Dermis blood vessel endothelial cell (primary cell): ENCODE data around the gene ZNF19. TPM values are rescaled to one million over a fixed set of nuclear protein-coding genes. Genes with fewer than 3 reads are reported as not detected.

Experiments used
- DNase-seq: peaks from one replicate; pipeline ENCODE4 v3.0.0; 2010
- total RNA-seq: library from RNA; depleted of rRNA; stranded (reverse); fragments of >200 nt; gene quantifications from 2 replicates; pipeline ENCODE4 v1.2.3, GENCODE V29; 2014

Gene ZNF19
- total RNA-seq, 1 donor from 2014 or later = 1.2 TPM

- DNase-seq = peak; percentile 94
These were observed 4.9 kb downstream of the ZNF19 start for GRCh38 chr16:71484006-71484893.

GRCh38 chr16:71482569-71482968, 6.6 kb downstream of the ZNF19 start:
- DNase-seq = no peak

GRCh38 chr16:71480956-71481355, 8.2 kb downstream of the ZNF19 start:
- DNase-seq = no peak

GRCh38 chr16:71479420-71479819, 9.7 kb downstream of the ZNF19 start:
- peak; percentile 57 for DNase-seq

GRCh38 chr16:71476457-71477124, 12.5 kb downstream of the ZNF19 start:
- DNase-seq = no peak

GRCh38 chr16:71474864-71475263, 14.3 kb downstream of the ZNF19 start:
- no peak for DNase-seq

- no peak for DNase-seq
These were observed 15.2 kb downstream of the ZNF19 start for GRCh38 chr16:71473891-71474290.

GRCh38 chr16:71472931-71473330, 16.2 kb downstream of the ZNF19 start:
- DNase-seq = no peak

- DNase-seq = no peak
These were observed 17.1 kb downstream of the ZNF19 start for GRCh38 chr16:71472051-71472450.

GRCh38 chr16:71467810-71468209, 21.3 kb downstream of the ZNF19 start:
- peak; percentile 59 for DNase-seq

- DNase-seq = no peak
These were observed 24.9 kb downstream of the ZNF19 start for GRCh38 chr16:71464231-71464630.

GRCh38 chr16:71461686-71462648, 27.2 kb downstream of the ZNF19 start, which contains the start of gene ZNF23:
Gene ZNF23, minus strand, starts transcription at chr16:71462247. Its CDS starts 5,451 bp downstream, at chr16:71456796.
- DNase-seq = peak; percentile 83

GRCh38 chr16:71460941-71461340, 28.2 kb downstream of the ZNF19 start:
- no peak for DNase-seq

GRCh38 chr16:71460236-71460635, 28.9 kb downstream of the ZNF19 start:
- DNase-seq = peak; percentile 42

GRCh38 chr16:71459510-71459909, 29.6 kb downstream of the ZNF19 start:
- DNase-seq = no peak

- DNase-seq = no peak
These were observed 32.3 kb downstream of the ZNF19 start for GRCh38 chr16:71456801-71457200.

GRCh38 chr16:71453036-71453435, 36.1 kb downstream of the ZNF19 start:
- no peak for DNase-seq

GRCh38 chr16:71449020-71449419, 40.1 kb downstream of the ZNF19 start:
- DNase-seq = no peak

- no peak for DNase-seq
These were observed 40.8 kb downstream of the ZNF19 start for GRCh38 chr16:71448274-71448866.

- DNase-seq = no peak
These were observed 45.4 kb downstream of the ZNF19 start for GRCh38 chr16:71443714-71444113.

- DNase-seq = no peak
These were observed 47.1 kb downstream of the ZNF19 start, which contains the start of gene TLE7 for GRCh38 chr16:71442051-71442440. Gene TLE7, minus strand, starts transcription at chr16:71442054. Its CDS starts 8,730 bp downstream, at chr16:71433324.
